HCT116 (cell line): ENCODE measurements around the gene MNX1. TPM values are rescaled to one million over a fixed set of nuclear protein-coding genes. Genes with fewer than 3 reads are reported as not detected.

Experiments used
- ATAC-seq: fragments of 200-7000 bp; cut with Tn5 transposase; 2 replicates; pipeline ENCODE4 v1.9.1; 2020; ENCODE audit warnings: mild to moderate bottlenecking, moderate library complexity
- BruUV-seq: library from RNA; stranded (reverse); fragments of 400-500 nt; replicated peaks from 2 replicates; lab custom pipeline; 2021; lab: Mats Ljungman, UMichigan
- CTCF ChIA-PET: fragments of 300-600 bp; sonication (Branson Sonifier 250); formaldehyde crosslinking; loops from one replicate; lab custom pipeline; 2021; ENCODE audit warnings: antibody characterized with exemption; lab: Charles Lee
- POLR2A ChIA-PET: fragments of 300-600, 350-600 bp; sonication (Branson Sonifier 250); formaldehyde crosslinking; loops from one replicate; lab custom pipeline; 2021; ENCODE audit warnings: antibody characterized with exemption; lab: Charles Lee
- RAD21 ChIA-PET, 2 experiments: fragments of 300-600 bp; sonication (Branson Sonifier 250); formaldehyde crosslinking; loops; one replicate each; lab custom pipeline; 2023; ENCODE audit warnings: low total read pairs in 2 of 2; ENCODE audit not compliant: uncharacterized antibody in 2 of 2, unreplicated experiment in 2 of 2, low non-redundant PET in 1 of 2; lab: Charles Lee
- DNase-seq: peaks from one replicate; pipeline ENCODE4 v3.0.0-alpha.2; 2010; ENCODE audit warnings: low read depth, low spot score
- H2AFZ ChIP-seq: fragments of 200-600 bp; shearing (Covaris generic), sonication (generic); 2 replicates; pipeline ENCODE4 v1.6.1; 2017; ENCODE audit warnings: low read depth, mixed run types, mixed read lengths, antibody characterized with exemption, low read length; ENCODE audit not compliant: poor library complexity, severe bottlenecking
- H3K27ac ChIP-seq: 2 replicates; pipeline ENCODE4 v1.5.1; 2012; ENCODE audit warnings: low read depth, low read length
- H3K27me3 ChIP-seq: fragments of 200-600 bp; sonication (generic); 2 replicates; pipeline ENCODE4 v1.6.1; 2016; ENCODE audit warnings: mixed run types, low read length, mixed read lengths; ENCODE audit not compliant: insufficient read depth
- H3K36me3 ChIP-seq, 2 experiments: fragments of 200-500 bp in 1 of 2; fragments of 200-600 bp in 1 of 2; sonication (Bioruptor generic) in 1 of 2; sonication (generic) in 1 of 2; 2 replicates each; pipeline versions ENCODE4 v1.5.1 to v1.6.1; 2014 to 2016; ENCODE audit warnings: low read length in 2 of 2, inconsistent platforms in 1 of 2, mixed read lengths in 1 of 2, mixed run types in 1 of 2; ENCODE audit not compliant: insufficient read depth in 2 of 2, control insufficient read depth in 1 of 2
- H3K4me1 ChIP-seq, 2 experiments: fragments of 200-600 bp in 1 of 2; sonication (generic) in 1 of 2; 2 replicates each; pipeline versions ENCODE4 v1.5.1 to v1.6.1; 2012 to 2017; ENCODE audit warnings: low read length in 2 of 2, inconsistent platforms in 1 of 2, mild to moderate bottlenecking in 1 of 2, mixed read lengths in 1 of 2, mixed run types in 1 of 2, moderate library complexity in 1 of 2; ENCODE audit not compliant: insufficient read depth in 2 of 2, control insufficient read depth in 1 of 2
- H3K4me2 ChIP-seq: fragments of 200-600 bp; sonication (generic); 2 replicates; pipeline ENCODE4 v1.6.1; 2017; ENCODE audit warnings: mixed run types, low read length, mixed read lengths
- H3K4me3 ChIP-seq, 2 experiments: fragments of 200-600 bp in 1 of 2; sonication (generic) in 1 of 2; replicated peaks in 1 of 2; 2 replicates each; pipeline ENCODE4 v1.5.1; 2011 to 2016; ENCODE audit warnings: low read length in 2 of 2, control low read depth in 1 of 2, low read depth in 1 of 2, mild to moderate bottlenecking in 1 of 2, mixed read lengths in 1 of 2, mixed run types in 1 of 2
- H3K79me2 ChIP-seq: fragments of 200-600 bp; sonication (generic); 2 replicates; pipeline ENCODE4 v1.6.1; 2017; ENCODE audit warnings: mild to moderate bottlenecking, mixed run types, low read length, moderate library complexity, mixed read lengths; ENCODE audit not compliant: insufficient read depth
- H3K9ac ChIP-seq: fragments of 200-600 bp; sonication (generic); 2 replicates; pipeline ENCODE4 v1.6.1; 2016; ENCODE audit warnings: low read length, mixed read lengths
- H3K9me2 ChIP-seq: fragments of 200-600 bp; sonication (generic), shearing (Covaris generic); 2 replicates; pipeline ENCODE4 v1.6.1; 2017; ENCODE audit warnings: mixed run types, mild to moderate bottlenecking, moderate library complexity; ENCODE audit not compliant: insufficient read depth
- H3K9me3 ChIP-seq, 2 experiments: fragments of 200-500 bp in 1 of 2; fragments of 200-600 bp in 1 of 2; sonication (Bioruptor generic) in 1 of 2; sonication (generic) in 1 of 2; 2 replicates each; pipeline ENCODE4 v1.6.1; 2014 to 2017; ENCODE audit warnings: low read length in 2 of 2, mixed read lengths in 2 of 2, inconsistent platforms in 1 of 2, low read depth in 1 of 2, mild to moderate bottlenecking in 1 of 2, mixed run types in 1 of 2, moderate library complexity in 1 of 2; ENCODE audit not compliant: control insufficient read depth in 1 of 2, insufficient read depth in 1 of 2
- H4K20me1 ChIP-seq: fragments of 200-600 bp; sonication (generic), shearing (Covaris generic); 2 replicates; pipeline ENCODE4 v1.6.1; 2017; ENCODE audit warnings: mixed run types, mild to moderate bottlenecking, moderate library complexity; ENCODE audit not compliant: insufficient read depth
- ATF3 ChIP-seq: IDR thresholded peaks from 2 replicates; pipeline ENCODE4 v1.6.1; 2012
- EZH2phosphoT487 ChIP-seq: fragments of 200-600 bp; IDR thresholded peaks from 2 replicates; pipeline ENCODE4 v1.6.1; 2018; ENCODE audit warnings: antibody characterized with exemption, borderline replicate concordance
- MAX ChIP-seq: IDR thresholded peaks from 2 replicates; pipeline ENCODE4 v1.6.1; 2012
- POLR2A ChIP-seq: IDR thresholded peaks from 2 replicates; pipeline ENCODE4 v1.7.0; 2011; ENCODE audit warnings: borderline replicate concordance; ENCODE audit not compliant: insufficient read depth, insufficient read length; ENCODE audit errors: extremely low read depth
- ZNF274 ChIP-seq: fragments of 200-500 bp; sonication (Bioruptor generic); IDR thresholded peaks from 2 replicates; pipeline ENCODE4 v1.6.1; 2014; ENCODE audit warnings: mild to moderate bottlenecking, low read depth, low read length, inconsistent platforms
- intact Hi-C: fragments of 100-400 bp; cut with micrococcal nuclease; formaldehyde crosslinking; loops from 2 replicates; pipeline ENCODE4 v1.10.0; 2022
- total RNA-seq: library from RNA; stranded (reverse); gene quantifications from one replicate; pipeline ENCODE4 v1.2.1, GENCODE V29; 2021; ENCODE audit not compliant: unreplicated experiment

The MNX1 gene
- total RNA-seq, 1 experiment from 2014 or later = 7.7 TPM

GRCh38 chr7:157032128-157032527 is 21.7 kb upstream of the MNX1 start:
- no peak for ATAC-seq
- no peak overlapping the region for H2AFZ ChIP-seq

GRCh38 chr7:157028199-157028903 is 17.9 kb upstream of the MNX1 start:
- Histone ChIP-seq H3K4me1 (peaks cover 0 to 7% of the 10 kb centered on the region in 2 experiments; a peak in 1 of 4 replicates), H3K4me2 (no peak overlapping the region), H3K79me2 (no peaks in the 10 kb centered on the region), H3K9me2 (no peaks in the 10 kb centered on the region), H2AFZ (no peak overlapping the region), H4K20me1 (no peaks in the 10 kb centered on the region), H3K9me3 (no peaks in the 10 kb centered on the region), H3K9ac (no peak overlapping the region), H3K27ac (no peak overlapping the region), H3K27me3 (0 out of 2 replicates have a peak, but pooled peaks cover 2% of the 10 kb centered on the region), H3K4me3 (no peak overlapping the region), H3K36me3 (no peaks in the 10 kb centered on the region)
- CTCF ChIA-PET = no interaction called here
- intact Hi-C loops = no loop called here
- POLR2A ChIA-PET = no interaction called here
- RAD21 ChIA-PET = no interaction called here
- ATAC-seq (no peak), DNase-seq (no peak)
- TF ChIP-seq ATF3 (no peak), MAX (no peak), POLR2A (no peak)
- no TSS peak for BruUV-seq

More at GRCh38 chr7:157032128-157032527, 21.7 kb upstream of the MNX1 start:
- POLR2A ChIA-PET = no interaction called here
- DNase-seq = no peak
- RAD21 ChIA-PET = no interaction called here
- H3K27ac ChIP-seq = no peak overlapping the region
- no peaks in the 10 kb centered on the region for H3K27me3 ChIP-seq
- peaks cover 0 to 9% of the 10 kb centered on the region in 2 experiments; a peak in 1 of 4 replicates for H3K4me1 ChIP-seq
- no peak overlapping the region for H3K4me2 ChIP-seq
- H3K9me3 ChIP-seq = no peaks in the 10 kb centered on the region
- no peak overlapping the region for H3K9ac ChIP-seq
- H3K4me3 ChIP-seq = no peak overlapping the region
- BruUV-seq = no TSS peak
- TF ChIP-seq EZH2phosphoT487 (no peak), ZNF274 (no peak)
- TF ChIP-seq, all 23 proteins: peak for 0
- Histone ChIP-seq H3K36me3 (no peaks in the 10 kb centered on the region), H4K20me1 (no peaks in the 10 kb centered on the region), H3K79me2 (no peaks in the 10 kb centered on the region), H3K9me2 (no peaks in the 10 kb centered on the region)
- CTCF ChIA-PET = no interaction called here
- intact Hi-C loops = no loop called here
